SIG-M5 (cell line): ENCODE data around the gene GPR158.

ENCODE experiments used
- DNase-seq: peaks from one replicate; lab custom pipeline; 2025; lab: John Stamatoyannopoulos, UW

Gene GPR158

GRCh38 chr10:25501912-25502311, 327.1 kb downstream of the GPR158 start:
- no peak for DNase-seq

GRCh38 chr10:25502453-25502852, 327.7 kb downstream of the GPR158 start:
- DNase-seq = no peak

- no peak for DNase-seq
Observed at GRCh38 chr10:25504306-25504705, 329.5 kb downstream of the GPR158 start.

- DNase-seq = no peak
Observed at GRCh38 chr10:25504838-25505237, 330.0 kb downstream of the GPR158 start.

GRCh38 chr10:25505466-25505865, 330.7 kb downstream of the GPR158 start:
- DNase-seq = no peak

- no peak for DNase-seq
Observed at GRCh38 chr10:25506821-25507335, 332.1 kb downstream of the GPR158 start.

GRCh38 chr10:25508112-25508815, 333.5 kb downstream of the GPR158 start:
- no peak for DNase-seq

GRCh38 chr10:25509151-25509550, 334.4 kb downstream of the GPR158 start:
- no peak for DNase-seq

- DNase-seq = no peak
Observed at GRCh38 chr10:25522294-25522693, 347.5 kb downstream of the GPR158 start.

- DNase-seq = no peak
Observed at GRCh38 chr10:25522946-25523608, 348.3 kb downstream of the GPR158 start.

GRCh38 chr10:25530306-25530705, 355.5 kb downstream of the GPR158 start:
- no peak for DNase-seq

- no peak for DNase-seq
Observed at GRCh38 chr10:25531457-25532061, 356.8 kb downstream of the GPR158 start.

- DNase-seq = no peak
Observed at GRCh38 chr10:25532213-25532612, 357.4 kb downstream of the GPR158 start.

GRCh38 chr10:25536027-25536426, 361.2 kb downstream of the GPR158 start:
- DNase-seq = no peak

- DNase-seq = no peak
Observed at GRCh38 chr10:25547382-25547781, 372.6 kb downstream of the GPR158 start.

GRCh38 chr10:25552283-25552919, 377.6 kb downstream of the GPR158 start:
- DNase-seq = no peak

- no peak for DNase-seq
Observed at GRCh38 chr10:25555865-25556264, 381.1 kb downstream of the GPR158 start.

GRCh38 chr10:25556457-25556856, 381.7 kb downstream of the GPR158 start:
- DNase-seq = no peak

GRCh38 chr10:25557136-25557535, 382.3 kb downstream of the GPR158 start:
- DNase-seq = no peak

- DNase-seq = no peak
Observed at GRCh38 chr10:25561758-25562157, 387.0 kb downstream of the GPR158 start.

GRCh38 chr10:25562547-25562946, 387.7 kb downstream of the GPR158 start:
- DNase-seq = no peak

- DNase-seq = no peak
Observed at GRCh38 chr10:25564351-25564750, 389.6 kb downstream of the GPR158 start.

GRCh38 chr10:25565570-25565969, 390.8 kb downstream of the GPR158 start:
- no peak for DNase-seq
